ENCODE results near the gene PTGFRN.

DNA sequence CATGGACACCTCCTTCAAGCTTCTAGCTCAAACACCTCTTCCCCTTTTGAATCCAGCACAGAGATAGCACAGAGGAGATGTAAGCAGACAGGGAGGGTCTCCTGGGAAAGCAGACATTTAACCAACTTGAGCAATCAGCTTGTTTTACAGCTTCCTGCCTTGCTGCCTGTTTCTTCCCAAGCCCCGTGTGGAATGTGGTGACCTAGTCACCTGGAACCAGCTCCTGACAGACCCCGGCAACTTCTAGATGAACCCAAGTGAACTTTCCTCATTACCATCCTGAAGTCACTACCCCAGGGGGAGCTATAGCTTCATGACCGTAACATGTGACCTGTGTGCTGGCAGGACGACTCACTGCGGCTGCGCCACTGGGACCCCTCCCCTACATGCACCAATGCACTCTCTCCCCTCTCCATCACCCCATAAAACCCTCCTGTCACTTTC lies 126.3 kb downstream of the PTGFRN start:
- TF ChIP-seq, protein P1, sequence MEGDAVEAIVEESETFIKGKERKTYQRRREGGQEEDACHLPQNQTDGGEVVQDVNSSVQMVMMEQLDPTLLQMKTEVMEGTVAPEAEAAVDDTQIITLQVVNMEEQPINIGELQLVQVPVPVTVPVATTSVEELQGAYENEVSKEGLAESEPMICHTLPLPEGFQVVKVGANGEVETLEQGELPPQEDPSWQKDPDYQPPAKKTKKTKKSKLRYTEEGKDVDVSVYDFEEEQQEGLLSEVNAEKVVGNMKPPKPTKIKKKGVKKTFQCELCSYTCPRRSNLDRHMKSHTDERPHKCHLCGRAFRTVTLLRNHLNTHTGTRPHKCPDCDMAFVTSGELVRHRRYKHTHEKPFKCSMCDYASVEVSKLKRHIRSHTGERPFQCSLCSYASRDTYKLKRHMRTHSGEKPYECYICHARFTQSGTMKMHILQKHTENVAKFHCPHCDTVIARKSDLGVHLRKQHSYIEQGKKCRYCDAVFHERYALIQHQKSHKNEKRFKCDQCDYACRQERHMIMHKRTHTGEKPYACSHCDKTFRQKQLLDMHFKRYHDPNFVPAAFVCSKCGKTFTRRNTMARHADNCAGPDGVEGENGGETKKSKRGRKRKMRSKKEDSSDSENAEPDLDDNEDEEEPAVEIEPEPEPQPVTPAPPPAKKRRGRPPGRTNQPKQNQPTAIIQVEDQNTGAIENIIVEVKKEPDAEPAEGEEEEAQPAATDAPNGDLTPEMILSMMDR (conservative IDR thresholded peaks at IDR 0.05; ENCODE audit: low read depth, low read length) = no peak
- TF ChIP-seq EZH2phosphoT487 (IDR thresholded peaks at IDR 0.05; ENCODE audit: borderline replicate concordance, low read length) (no peak), EZH2 (IDR thresholded peaks at IDR 0.05; ENCODE audit: low read length, unreplicated experiment) (no peak)
